Mesangial cell (primary cell): ENCODE measurements around the gene NMRAL1. TPM values are rescaled to one million over a fixed set of nuclear protein-coding genes. Genes with fewer than 3 reads are reported as not detected.

ENCODE experiments used
- total RNA-seq: library from RNA; depleted of rRNA; stranded (reverse); fragments of >200 nt; gene quantifications from 2 replicates; pipeline ENCODE4 v1.2.3, GENCODE V29; 2015

The NMRAL1 gene
- 55.3 and 96.1 TPM in 2 replicates for total RNA-seq

DNA sequence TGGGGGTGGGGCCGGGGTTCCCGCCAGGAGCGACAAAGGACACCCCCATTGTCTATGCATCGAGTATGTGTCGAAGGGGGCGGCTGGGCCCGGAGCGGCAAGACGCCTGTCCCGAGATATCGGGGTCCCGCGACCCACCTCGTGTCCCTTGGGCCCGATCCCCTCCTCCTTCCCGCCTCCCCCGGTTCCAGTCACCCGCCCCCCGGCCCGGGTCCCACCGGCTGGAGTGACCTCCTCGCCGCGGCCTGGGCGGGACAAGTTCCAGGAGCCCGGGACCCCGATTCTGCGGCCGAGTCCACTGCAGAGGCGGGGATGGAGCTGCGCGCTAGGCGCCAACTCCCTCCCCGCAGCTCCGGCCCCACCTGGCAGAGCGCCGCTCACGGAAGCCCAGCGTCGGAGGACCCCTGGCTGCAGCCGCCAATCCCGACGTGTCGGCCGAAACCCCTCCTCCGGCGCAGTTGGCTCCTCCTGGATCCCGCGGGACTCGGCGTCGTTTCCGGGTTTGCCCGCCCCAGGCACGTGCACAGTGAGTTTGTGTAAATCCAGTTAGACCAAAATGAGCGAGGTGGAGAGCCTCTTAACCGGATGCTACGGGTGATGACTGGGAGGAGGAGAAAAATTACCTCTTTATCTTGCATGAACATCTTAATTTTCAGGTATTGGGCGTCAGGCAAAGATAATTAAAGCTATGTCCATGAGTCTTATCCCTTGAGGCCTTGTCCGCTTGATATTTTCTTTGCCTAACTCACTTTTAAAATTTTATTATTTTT is at the start of gene NMRAL1:
NMRAL1 (minus strand) TSS at position 434 of the 770 bp plus-strand sequence. CDS start 493 bp downstream, outside the sequence.

DNA sequence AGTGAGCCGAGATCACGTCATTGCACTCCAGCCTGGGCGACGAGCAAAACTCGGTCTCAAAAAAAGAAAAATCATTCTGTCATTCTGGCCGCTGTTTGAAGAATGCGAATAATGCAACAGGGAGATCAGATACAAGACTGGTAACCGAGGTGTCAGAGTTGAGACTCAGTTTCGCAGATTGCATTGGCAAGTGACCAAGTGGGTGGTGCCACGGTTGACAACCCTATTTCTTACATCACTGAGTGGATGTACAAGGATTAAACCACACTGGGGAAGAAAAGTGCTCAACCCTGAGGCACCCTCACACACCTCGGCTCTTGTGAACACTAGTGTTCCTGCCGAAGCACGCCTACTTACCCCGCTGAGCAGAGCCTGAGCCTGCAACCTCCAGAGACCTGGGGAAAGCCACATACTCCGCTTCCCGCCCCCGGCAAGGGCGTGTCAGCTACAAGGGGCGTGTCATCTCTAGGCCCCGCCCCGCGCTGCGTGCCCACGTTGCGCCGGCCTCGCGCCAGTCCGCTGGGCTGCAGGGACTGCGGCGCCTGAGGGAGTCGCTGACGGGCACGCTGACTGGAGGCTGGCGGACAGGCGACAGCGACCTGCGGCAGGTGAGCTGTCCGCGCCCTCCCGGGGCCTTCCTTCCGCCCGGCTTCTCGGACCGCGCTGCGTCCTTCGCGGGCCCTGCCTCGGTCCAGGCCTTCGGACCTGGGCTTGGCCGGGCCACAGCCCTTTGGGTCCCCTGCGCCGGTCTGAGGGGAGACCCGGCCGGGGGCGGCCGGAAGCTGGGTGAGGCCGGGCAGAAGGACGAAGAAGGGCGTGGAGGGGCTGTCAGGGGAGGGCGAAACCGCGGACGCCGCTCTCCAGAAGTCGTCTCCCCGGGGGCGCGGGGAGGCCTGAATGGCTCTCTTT is 1.7 kb upstream of the NMRAL1 start, which contains the start of gene HMOX2:
HMOX2 (plus strand) TSS at position 519 of the 909 bp plus-strand sequence. CDS start 29,127 bp downstream, outside the sequence.

DNA sequence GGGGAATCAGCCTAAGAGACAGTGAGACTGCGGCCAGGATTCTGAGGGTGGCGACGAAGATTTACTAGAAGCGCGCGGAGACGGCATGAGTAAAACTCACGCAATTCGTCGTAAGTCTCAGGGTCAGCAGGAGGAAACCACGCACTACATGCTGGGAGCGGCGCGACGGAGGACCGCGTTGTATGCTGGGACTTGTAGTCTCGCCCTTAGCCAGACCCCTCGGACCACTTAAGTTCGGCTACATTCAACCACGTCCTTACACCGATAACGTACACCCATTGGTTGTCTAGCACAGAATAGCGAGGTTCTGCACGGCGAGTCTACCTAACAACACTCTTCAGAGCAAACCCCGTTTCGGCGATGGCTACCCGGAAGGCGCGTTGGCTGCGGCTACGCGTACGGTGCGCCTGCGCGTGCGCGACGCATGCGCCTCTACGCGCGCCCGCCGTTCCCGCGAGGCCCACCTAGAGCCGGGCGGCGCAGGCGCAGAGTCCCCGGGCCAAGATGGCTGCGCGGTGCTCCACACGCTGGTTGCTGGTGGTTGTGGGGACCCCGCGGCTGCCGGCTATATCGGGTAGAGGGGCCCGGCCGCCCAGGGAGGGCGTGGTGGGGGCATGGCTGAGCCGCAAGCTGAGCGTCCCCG is 48.9 kb downstream of the NMRAL1 start, which contains the start of gene DNAJA3:
DNAJA3 (plus strand) TSS at position 491 of the 643 bp plus-strand sequence; CDS start at position 505, 14 bp downstream.

DNA sequence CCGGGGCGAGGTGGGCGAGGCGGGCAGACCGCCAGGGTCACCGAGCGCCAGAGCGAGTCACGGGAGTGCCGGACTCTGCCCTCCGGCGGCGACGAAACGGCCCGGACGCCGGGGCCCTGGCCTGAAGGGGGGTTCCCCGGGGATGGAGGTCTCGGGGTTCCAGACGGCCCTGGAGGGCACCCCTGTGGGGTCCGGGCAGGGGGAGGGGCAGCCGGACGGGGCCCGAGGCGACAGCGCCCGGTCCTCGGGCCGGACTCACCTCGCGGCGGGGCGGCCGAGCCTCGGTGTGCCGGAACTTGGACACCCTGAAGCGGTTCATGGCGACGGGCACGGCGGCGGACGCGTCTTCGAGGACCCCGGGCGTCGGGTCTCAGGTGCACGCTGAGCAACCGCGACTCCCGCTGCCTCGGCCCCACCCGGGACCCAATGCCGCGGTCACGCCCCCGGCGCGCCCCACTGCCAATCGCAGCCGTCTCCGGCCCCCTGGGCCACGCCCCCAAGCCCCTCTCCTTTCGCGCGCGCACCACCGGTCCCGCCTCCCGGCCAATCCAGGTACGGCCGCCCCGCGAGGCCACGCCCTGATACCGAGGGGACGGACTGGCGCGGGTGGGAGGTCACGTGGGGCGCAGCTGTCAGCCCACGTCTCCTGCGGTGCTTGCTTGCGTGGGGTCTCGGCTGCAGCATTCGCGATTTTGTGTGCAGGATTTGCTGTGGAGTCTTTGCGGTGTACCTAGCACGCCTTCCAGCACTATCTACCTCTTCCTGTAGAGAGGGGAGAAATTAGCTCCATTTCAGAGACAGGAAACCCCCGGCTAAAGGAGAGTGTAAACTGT is 58.0 kb downstream of the NMRAL1 start, which contains the start of gene CORO7:
CORO7 (minus strand) TSS at position 397 of the 833 bp plus-strand sequence; CDS start at position 319, 78 bp downstream.

Other genes starting within 250 kb of the NMRAL1 start
- gene SRL, start 232.5 kb downstream of the NMRAL1 start, total RNA-seq: not detected in 2 replicates
- gene TFAP4, start 201.6 kb downstream of the NMRAL1 start, total RNA-seq: 10.1 and 11.2 TPM in 2 replicates
- 10.1 and 73.4 TPM in 2 replicates for gene GLIS2, start 158.6 kb downstream of the NMRAL1 start, total RNA-seq
- 41.7 and 73.7 TPM in 2 replicates for gene PAM16, start 123.3 kb downstream of the NMRAL1 start, total RNA-seq
- 43.0 and 160 TPM in 2 replicates for gene VASN, start 102.8 kb downstream of the NMRAL1 start, total RNA-seq
- gene CORO7, start 58.0 kb downstream of the NMRAL1 start, total RNA-seq: 26.4 and 38.0 TPM in 2 replicates
- gene DNAJA3, start 48.8 kb downstream of the NMRAL1 start, total RNA-seq: 38.8 and 63.2 TPM in 2 replicates
- gene HMOX2, start 1.8 kb upstream of the NMRAL1 start, total RNA-seq: 50.3 and 62.6 TPM in 2 replicates
- gene CDIP1, start 64.1 kb upstream of the NMRAL1 start, total RNA-seq: 18.6 and 19.9 TPM in 2 replicates
- gene C16orf96, start 81.7 kb upstream of the NMRAL1 start, total RNA-seq: under 0.01 and 0.13 TPM in 2 replicates
- gene UBALD1, start 140.3 kb upstream of the NMRAL1 start, total RNA-seq: 13.5 and 17.5 TPM in 2 replicates
- 52.8 and 60.6 TPM in 2 replicates for gene MGRN1, start 150.2 kb upstream of the NMRAL1 start, total RNA-seq
- gene NUDT16L1, start 218.9 kb upstream of the NMRAL1 start, total RNA-seq: 36.3 and 54.4 TPM in 2 replicates